ENCODE results near the gene PSAPL1.

PSAPL1 gene, protein sequence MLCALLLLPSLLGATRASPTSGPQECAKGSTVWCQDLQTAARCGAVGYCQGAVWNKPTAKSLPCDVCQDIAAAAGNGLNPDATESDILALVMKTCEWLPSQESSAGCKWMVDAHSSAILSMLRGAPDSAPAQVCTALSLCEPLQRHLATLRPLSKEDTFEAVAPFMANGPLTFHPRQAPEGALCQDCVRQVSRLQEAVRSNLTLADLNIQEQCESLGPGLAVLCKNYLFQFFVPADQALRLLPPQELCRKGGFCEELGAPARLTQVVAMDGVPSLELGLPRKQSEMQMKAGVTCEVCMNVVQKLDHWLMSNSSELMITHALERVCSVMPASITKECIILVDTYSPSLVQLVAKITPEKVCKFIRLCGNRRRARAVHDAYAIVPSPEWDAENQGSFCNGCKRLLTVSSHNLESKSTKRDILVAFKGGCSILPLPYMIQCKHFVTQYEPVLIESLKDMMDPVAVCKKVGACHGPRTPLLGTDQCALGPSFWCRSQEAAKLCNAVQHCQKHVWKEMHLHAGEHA

DNA sequence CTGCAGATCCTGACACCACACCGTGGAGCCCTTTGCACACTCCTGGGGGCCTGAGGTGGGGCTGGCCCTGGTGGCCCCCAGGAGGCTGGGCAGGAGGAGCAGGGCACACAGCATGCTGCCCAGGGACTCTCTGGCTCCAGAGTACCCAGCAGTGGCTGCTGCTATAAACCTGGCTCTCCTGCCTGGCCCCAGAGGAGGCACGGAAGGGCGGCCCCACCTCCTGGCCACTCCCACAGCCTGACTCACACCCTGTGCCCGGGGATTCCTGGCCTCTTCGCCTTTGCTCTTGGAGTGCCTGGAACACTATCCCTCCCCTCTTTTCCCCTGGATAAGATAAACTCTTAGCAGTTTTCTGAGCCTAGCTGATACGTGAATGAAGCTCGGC, at the start of gene PSAPL1:
TSS of gene PSAPL1 (minus strand) at position 165 of the 385 bp plus-strand sequence. CDS start at position 114, 51 bp downstream.
- no peak for DNase-seq

DNA sequence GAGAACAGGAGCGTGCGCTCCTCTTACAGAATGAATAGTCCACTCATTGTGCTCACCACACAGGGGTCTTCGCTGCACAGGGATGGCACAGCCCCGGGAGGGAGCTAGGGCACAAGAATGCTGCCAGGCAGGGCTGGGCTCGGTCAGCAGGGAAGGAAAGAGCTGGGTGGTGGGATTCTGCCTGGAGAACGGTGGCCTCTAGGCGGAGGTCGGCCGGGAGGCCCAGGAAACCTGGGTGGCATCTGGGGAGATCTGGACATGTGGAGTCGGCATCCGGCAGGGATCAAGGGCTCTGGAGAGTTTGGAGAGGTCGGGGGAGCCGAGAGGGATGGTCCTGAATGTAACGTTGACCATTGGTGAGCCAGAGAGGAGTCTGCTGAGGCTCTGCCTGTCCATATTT, 46.5 kb upstream of the PSAPL1 start:
- no peak for DNase-seq

DNA sequence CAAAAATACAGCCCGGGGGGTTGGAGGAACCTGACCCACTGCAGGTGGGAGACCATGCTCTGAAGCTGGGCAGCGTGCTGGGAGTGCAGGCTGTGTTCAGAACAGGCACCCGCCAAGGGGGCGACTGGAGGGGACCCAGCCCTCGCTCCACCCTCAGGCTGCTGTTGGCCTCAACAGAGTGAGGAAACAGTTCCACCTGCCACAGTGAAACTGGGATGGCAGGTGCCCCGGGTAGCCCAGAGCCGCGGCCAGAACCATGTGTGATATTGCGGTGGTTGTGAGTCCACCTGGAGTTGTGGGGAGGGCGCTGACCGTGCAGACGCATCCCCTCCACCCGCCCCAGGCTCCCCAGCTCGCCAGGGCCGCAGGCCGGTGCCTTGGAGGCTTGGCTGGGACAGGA, 45.7 kb upstream of the PSAPL1 start:
- no peak for DNase-seq

DNA sequence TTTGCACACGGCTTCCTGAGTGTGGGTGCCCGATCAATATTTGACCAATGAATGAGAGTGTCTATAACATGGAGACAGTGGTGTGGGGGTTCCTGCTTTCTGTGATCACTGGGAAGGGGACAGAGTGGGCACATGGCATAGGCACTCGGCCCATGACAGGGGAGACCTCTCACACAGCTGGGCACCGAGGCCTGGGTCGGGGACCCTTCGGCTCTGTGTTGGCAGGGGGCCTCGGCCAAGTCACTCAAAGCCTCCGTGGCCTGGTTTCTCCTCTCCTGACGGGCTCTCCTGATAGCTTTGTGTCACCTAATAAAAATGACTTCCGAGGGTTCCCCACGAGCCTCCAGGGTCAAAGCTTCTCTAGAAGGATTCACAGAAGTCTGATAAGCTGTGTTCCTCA, 43.9 kb upstream of the PSAPL1 start:
- no peak for DNase-seq

DNA sequence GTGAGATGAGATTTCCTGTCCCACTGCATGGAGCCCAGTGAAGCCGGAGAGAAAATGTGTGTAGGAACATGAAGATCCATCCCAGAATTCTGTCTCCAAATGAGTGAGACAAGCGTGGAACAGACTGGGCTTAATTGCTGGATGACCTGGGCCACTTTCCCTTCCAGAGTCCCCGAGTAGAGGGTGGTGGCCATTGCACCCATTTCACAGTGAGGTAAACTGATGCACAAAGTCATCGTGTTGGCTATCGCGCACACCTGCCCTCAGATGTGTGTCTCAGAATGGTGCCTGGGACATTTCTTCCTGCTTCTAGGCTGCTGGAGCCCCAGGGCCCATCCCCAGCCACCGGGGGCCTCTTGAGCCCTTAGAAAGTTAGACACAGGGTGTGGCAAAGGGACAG, 43.0 kb upstream of the PSAPL1 start:
- DNase-seq: no peak

DNA sequence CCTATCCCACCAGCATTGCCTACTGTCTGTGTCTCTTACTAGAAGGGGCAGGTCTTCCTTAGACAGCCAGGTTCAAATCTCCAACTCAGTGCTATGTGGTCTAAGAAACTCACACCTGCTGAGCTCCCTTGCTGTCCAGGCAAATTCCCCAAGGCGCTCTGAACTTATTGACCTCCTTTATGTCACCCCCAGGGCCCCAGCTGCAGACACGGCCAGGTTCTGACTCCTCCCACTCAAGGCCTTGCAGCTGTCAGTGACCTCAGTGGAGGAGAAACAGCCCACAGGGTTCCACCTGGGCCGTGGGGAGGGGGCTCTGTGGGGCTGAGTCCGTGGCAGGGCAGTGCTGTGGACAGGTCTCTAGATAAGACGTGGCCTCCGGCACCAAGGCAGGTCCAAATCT, 42.1 kb upstream of the PSAPL1 start:
- DNase-seq: no peak

DNA sequence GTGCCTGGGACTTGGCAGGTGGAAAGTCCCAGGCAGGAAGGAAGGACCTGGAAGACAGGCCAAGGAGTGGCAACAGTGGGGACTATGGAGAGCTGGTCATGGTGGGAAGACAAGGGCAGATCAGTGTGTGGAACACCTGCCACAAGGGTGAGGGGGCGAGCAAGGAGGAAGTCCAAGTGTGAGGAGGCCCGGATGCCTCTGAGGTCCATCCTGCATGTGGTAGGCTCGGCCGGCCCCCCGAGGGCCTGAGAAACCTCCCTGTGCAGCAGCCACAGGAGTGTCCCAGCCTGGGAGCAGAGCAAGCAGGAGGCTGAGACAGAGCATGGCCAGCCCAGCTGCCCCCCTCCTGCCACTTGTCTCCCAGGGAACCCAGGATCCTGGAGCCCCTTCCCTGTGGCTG, 40.5 kb upstream of the PSAPL1 start:
- DNase-seq: no peak

DNA sequence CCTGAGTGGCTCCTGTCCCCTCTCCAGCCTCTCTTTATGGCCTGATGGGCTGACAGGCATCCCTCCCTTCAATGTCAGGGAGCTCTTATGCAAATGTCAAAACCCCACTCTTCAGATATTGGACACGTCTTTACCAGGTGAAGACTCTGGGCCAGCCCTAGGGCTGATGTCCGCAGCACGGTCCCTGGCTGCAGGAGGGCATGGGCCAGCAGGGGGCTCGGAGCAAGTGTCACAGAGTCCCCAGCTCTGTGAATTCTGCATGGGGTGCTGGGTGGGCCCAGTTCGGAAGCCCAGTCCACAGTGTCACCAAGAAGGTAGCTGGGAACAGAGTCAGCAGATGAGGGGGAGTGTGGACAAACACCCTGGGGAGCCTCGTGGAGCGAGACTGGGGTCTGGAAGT, 39.6 kb upstream of the PSAPL1 start:
- no peak for DNase-seq

DNA sequence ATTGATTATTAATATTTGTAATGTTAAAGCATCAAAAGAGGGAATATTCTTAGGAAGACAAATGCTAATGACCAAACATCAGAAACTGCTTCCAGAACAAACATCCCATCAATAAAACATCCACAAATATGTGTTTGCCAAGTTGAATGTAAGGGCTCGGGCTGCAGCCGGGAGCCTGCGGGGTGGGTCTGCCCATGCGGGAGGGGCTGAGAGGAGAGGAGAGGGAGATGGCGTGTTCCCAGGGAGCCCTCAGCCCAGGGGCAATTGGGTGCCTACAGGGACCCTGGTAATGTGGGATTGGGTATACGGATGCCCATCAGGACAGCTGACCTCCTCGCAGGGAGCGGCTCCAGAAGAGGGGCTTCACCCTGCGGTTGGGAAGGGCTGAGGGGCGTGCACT, 38.4 kb upstream of the PSAPL1 start:
- DNase-seq: no peak

DNA sequence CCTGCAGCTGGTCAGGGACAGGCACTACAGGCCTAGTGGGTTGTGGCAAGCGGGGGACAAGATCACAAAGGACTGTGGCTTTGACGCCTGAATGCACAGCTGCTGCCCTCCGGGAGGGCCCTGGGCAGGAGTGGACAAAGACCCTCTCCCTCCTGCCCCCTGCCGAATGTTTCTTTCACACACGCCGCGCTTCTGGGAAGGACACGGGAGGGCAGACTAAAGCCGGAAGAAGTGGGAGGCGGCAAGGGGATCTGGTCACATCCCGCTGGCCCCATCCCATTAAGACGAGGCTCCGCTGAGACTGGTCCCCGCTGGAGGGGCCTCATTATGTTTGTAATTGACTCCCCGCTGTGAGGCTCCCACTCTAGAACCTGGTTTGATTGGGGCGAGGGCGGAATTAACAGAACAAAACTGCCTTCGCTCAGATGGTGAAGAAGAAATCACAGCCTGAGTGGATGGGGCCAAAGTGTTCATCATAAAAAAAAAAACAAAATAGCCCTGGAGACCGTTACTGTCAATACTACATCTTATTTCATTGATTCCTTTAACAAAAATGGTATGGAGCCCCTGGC, 37.8 kb upstream of the PSAPL1 start:
- DNase-seq: no peak

DNA sequence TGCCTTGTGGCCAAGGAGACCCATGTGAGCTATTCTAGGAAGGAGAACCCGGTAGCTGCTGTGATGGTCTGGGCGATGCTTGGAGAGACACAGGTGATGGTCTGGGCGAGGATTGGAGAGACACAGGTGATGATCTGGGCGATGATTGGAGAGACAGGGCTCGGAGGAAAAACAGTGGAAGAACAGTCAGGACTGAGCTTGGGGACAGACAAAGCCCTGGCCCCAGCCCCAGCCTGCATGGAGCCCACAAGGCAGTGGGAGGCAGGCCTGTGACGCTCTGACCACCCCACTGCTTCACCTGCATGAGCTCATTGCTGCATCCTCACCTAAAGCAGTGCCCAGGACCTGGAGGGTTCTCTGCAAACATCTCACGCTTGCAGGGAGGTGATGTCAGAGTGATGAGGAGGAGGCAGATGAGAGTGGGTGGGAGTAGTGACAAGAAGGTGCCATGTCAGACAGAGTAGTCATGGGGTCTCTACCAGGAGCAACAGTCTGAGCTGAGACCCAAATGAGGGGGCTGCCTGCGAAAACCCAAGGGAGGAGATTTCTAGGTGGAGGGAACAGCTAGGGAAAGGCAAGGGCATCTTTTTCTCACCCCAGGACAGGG, 35.9 kb upstream of the PSAPL1 start:
- no peak for DNase-seq

DNA sequence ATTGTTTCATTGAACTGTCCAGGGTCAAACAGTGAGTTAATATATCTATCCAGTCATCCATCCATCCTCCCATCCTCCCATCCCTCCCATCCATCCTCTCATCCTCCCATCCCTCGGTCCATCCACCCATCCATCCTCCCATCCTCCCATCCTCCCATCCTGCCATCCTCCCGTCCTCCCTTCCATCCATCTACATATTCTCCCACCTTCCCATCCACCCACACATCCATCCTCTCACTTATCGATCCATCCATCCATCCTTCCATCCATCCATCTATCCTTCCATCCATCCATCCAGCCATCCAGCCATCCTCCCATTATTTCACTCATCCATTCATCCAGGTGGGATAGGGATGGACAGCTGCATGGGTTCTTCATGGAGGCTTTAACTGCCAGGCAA, 35.4 kb upstream of the PSAPL1 start:
- no peak for DNase-seq

DNA sequence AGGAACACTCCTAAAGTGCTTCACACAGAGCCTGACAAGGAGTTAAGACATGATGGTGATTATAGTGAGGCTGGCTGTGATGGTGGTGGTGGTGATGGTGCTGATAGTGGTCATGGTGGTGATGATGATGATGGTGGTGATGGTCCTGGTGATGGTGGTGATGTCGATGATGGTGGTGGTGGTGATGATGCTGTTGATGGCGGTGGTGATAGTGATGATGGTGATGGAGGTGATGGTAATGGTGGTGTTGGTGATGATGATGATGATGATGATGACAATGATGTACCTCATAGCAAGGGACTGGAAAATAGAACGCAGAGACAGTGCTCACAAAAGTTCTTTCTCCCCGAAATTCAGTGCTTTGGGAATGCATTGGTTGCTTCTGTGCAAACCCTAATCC, 34.3 kb upstream of the PSAPL1 start:
- DNase-seq: no peak

DNA sequence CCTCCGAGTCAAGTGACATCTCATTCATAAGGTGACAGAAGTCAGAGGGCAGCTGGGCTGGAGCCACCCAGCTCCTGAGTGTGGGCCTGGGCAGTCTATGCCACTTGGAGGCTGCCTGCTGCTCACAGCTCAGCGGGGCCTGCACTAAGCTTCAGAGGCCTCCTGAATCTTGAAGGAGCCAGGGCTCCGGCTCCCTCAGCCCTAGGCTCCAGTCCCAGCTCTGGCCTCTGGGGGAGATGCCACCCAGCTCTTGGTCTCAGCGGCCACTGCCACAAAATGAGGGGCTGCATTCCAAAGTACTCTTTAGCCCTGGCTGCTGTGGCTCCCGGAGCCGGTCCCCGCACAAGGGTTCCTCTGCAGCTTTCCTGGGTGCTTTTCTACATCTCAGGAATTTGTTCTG, 32.7 kb upstream of the PSAPL1 start:
- no peak for DNase-seq

DNA sequence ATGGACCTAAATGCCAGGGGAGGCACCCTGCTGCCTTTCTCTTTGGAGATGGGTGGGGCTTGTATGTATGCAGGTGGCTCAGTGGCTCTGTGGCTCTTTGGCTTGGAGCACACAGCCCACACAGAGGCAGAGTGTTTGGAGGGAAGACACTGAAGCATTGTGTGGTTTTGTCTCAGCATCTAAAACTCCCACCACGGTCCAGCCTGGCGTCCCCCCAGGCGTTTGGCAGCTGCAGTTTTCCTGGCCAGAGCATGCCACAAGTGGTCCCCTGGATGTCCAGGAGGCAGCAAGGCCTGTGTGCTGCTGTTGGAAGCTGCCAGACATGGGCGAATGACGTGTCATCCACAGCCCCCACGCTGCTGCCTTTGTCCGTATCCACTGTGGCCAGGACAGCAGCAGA, 32.2 kb upstream of the PSAPL1 start:
- DNase-seq: no peak

DNA sequence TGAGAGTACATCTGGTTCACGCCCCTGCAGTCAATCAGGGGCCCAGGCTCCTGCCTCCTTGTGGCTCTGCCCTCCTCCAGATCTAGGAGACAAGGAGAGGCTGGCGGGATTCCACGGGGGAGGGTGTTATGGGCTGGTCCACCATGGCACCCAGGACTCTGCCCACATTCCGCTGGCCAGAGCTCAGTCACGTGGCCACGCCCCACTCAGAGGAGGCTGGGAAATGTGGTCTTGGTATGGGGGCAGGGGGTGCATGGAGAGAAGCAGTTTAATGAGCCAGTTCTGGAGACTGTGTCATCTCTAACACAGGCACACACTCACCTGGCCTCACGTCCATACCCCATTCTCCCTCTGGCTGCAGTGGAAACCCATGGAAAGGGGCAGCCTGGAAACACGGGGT, 31.5 kb upstream of the PSAPL1 start:
- no peak for DNase-seq

DNA sequence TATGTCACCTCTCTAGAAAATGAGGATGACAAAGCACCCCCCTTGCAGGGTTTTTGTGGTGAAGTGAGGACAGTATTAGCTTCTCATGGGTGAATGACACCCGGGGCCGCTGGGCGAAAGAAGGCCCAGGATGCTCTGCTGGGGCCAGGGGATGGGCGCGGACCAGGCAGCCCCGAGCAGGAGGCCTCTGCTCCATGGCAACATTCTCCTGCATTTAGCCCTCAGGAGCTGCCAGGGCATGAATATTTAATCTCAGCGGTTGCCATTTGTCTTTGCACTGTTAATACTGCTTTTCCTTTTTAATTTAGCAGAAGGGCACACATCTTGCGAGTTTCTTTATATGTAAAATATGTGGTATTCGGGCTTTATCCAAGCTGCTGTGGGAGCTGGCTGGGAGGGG, 30.3 kb upstream of the PSAPL1 start:
- DNase-seq: no peak

DNA sequence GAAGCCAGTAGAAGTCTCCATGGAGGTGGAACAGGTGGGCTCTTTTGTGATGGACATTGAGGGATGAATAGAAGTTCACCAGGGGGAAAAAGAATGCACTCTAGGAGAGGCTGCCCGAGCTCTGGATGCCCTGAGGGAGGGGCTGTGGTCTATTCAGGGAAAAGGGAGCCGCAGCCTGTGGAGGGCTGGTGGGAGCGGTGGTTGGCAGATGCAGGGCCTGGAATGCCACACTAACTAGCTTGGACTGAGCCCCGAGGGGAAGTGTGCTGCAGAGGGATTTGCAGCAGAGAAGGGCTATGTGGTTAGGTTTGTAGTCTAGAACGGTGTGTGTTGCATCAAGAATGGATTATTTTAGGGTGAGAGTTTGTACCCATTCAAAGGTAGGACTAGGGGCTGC, 29.5 kb upstream of the PSAPL1 start:
- DNase-seq: no peak

DNA sequence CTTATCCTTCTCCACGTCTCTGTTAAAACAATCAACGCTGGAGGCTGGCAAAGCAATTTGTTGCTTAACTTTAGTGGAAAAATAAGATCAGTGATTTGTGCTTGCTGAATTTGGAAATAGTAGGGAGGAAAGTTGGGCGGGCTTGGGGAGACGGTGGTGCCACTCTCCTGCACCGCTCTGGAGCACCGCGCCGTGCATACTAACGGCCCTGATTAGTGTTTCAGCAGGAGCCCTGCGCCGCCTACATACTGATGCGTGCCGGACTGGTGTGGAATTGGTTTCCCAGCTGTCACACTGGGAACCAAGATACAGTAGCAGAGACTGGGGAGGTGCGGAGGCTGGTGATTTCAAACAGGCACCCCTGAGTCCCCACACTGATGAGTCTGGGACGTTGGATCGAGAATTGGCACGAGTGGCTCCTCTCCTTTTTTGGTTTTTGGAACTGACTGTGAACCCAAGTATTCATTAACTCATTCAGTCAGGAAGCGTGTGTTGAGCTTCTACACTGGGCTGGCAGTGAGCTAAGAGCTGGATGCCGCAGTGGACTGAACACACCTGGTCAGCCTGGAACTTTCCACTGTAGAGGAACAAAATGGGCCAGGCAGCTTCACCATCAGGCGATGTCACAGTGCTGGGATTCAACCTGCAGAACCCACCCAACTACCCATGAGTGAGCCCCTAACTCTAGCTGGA, 29.0 kb upstream of the PSAPL1 start:
- no peak for DNase-seq

DNA sequence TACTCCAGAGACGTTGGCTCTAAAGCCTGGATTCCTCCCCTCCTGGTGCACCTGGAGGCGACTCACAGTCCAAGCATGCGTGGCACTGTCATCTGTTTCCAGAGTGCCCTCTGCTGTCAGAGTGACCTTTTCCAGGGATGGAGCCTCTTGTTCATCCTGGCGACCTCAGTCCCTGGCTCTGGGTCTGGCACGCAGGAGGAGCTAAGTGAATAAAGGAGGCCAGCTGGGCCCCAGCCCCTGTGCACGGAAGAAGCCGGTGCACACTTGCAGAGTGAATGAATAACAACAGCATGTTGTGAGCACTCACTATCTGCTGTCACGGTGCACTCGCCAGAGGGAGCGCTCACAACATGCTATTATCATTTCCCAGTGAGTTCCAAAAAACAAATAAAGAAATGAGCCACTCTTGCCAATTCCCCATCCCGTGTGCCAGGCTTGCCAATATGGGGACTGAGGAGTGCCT, 27.8 kb upstream of the PSAPL1 start:
- no peak for DNase-seq

DNA sequence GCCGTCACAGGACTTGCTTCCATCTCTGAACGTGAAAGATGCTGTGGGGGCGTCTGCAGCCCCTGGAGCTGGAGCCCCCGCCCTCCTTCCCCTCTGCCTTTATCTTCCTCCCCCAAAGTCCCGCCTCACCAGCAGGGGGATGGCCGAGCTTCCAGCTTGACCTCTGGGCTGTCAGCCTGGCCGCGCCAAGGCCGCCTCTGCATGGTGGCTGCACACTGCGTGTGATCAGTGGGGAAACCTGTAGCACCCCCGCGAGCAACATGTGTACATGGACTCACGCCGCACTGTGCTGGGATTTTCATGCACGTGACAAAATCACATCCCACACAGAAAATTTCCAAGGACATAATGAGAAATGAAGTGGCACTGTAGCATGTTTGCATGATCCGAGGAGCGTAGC, 26.5 kb upstream of the PSAPL1 start:
- DNase-seq: no peak

DNA sequence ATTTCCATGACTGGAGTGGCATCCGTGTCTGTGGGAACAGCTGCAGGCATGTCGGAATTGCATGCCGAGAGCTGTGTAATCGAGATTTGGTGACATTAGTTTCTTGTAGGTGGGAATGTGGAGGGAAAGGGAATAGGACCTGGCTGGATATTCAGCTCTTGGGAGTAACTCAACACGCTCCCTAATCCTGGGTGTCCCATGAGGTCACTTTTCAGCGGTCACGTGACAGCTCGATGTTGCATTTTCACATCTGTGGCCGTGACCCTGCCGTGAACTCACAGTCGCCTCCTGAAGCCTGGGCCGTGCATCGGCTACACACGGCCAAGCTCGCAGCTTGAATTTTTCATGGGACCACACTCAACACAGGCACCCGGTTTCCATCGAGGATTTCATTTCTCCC, 25.8 kb upstream of the PSAPL1 start:
- DNase-seq: no peak

DNA sequence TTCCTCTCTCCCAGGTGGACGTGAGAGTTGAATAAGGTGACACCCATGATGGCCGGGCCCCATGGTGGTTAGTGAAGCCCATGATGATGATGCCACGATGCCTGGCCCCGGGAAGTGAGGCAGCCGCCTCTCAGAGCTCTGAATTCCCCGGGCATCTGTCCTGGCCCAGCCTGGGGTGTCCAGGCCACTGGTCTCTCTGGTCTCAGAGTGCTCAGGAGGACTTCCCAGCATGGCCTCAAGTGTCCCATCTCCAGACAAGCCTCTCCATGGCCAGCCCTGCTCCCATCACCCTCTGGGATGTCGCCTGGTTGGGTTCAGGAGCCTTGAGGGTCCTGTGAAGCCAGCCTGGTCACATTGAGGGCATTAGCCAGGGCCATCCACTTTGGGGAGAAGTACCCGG, 24.7 kb upstream of the PSAPL1 start:
- no peak for DNase-seq

DNA sequence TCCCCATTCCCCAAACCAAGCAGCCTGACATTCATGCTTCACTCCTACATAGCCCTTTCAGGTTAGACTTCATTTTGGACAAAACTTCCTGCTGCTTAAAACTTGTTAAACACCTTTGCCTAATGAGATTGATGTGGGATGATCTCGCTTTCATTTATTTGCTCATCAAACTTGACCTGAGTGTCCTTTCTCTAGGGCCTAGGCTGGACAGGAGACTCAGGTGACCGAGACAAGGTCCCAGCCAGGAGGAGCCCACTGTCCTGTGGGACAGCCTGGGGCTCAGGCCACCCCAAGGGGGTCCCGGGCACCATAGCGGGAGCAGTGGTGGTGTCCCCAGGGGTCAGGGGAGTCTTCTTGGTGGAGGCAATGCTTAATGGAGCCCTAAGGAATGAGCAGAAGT, 23.7 kb upstream of the PSAPL1 start:
- no peak for DNase-seq

Measured in activated naive CD4-positive, alpha-beta T cell (primary cell).